ENCODE measurements around the gene REX1BD. TPM values are rescaled to one million over a fixed set of nuclear protein-coding genes. Genes with fewer than 3 reads are reported as not detected.
A peak's percentile ranks its signal among the peaks of the same experiment; 100 is the strongest.

Gene REX1BD
- total RNA-seq, 1 experiment from 2014 or later, result 44.8 TPM

- no peaks in the 10 kb centered on the region; the same call in 1 of the 2 replicates for H3K36me3 ChIP-seq (ENCODE audit: low read depth)
- no peak overlapping the region for H3K4me3 ChIP-seq
- CTCF ChIA-PET, result interaction anchor here (0.6 kb wide), 2 partner anchors 405 to 600 kb away, joined by 3 to 4 read pairs; no protein-coding TSS in a partner anchor
- no peaks in the 10 kb centered on the region for H3K9me3 ChIP-seq (ENCODE audit: insufficient read depth, low read depth)
- H4K20me1 ChIP-seq (ENCODE audit: insufficient read depth), result no peaks in the 10 kb centered on the region
- no peak overlapping the region for H2AFZ ChIP-seq
- DNase-seq, result no peak
- TF ChIP-seq CTCF (conservative IDR thresholded peaks at IDR 0.05) (no peak), EZH2 (IDR thresholded peaks at IDR 0.05; ENCODE audit: low read depth) (no peak)
- H3F3A ChIP-seq (ENCODE audit: insufficient read depth, low read depth), result peaks cover 23% of the 10 kb centered on the region; the same call in 1 of the 2 replicates
- POLR2A ChIA-PET (ENCODE audit: unreplicated experiment), result no interaction called here
- H3K4me2 ChIP-seq, result no peak overlapping the region
- H3K27me3 ChIP-seq (ENCODE audit: insufficient read depth, low read depth), result no peaks in the 10 kb centered on the region
- no TSS peak for BruUV-seq (replicated peaks)
- peaks cover 11% of the 10 kb centered on the region for H3K4me1 ChIP-seq (replicated peaks; ENCODE audit: insufficient read depth)
- peaks cover 14% of the 10 kb centered on the region; the same call in 1 of the 2 replicates for H3K79me2 ChIP-seq (ENCODE audit: low read depth)
- intact Hi-C loops (cut with micrococcal nuclease; ENCODE audit: unreplicated experiment), result loop anchor here (5.0 kb wide), 1 partner anchor 246 kb away; the partner anchor contains the start of gene UPF1
- H3K9me2 ChIP-seq (ENCODE audit: insufficient read depth), result no peaks in the 10 kb centered on the region
- no peak overlapping the region for H3K27ac ChIP-seq
These were observed 2.3 kb upstream of the REX1BD start for GRCh38 chr19:18586306-18586705.

- Histone ChIP-seq H3K4me1 (replicated peaks; ENCODE audit: insufficient read depth) (peaks cover 11% of the 10 kb centered on the region), H3K9me2 (ENCODE audit: insufficient read depth) (no peaks in the 10 kb centered on the region), H3K27me3 (ENCODE audit: insufficient read depth, low read depth) (no peaks in the 10 kb centered on the region), H3K79me2 (ENCODE audit: low read depth) (peaks cover 14% of the 10 kb centered on the region; the same call in 1 of the 2 replicates), H3K4me2 (peak overlapping the region; percentile 84), H3K4me3 (no peak overlapping the region), H3K36me3 (ENCODE audit: low read depth) (no peaks in the 10 kb centered on the region; the same call in 1 of the 2 replicates), H4K20me1 (ENCODE audit: insufficient read depth) (no peaks in the 10 kb centered on the region), H2AFZ (no peak overlapping the region), H3K9me3 (ENCODE audit: insufficient read depth, low read depth) (no peaks in the 10 kb centered on the region), H3F3A (ENCODE audit: insufficient read depth, low read depth) (peaks cover 34% of the 10 kb centered on the region; the same call in 1 of the 2 replicates), H3K27ac (no peak overlapping the region)
- intact Hi-C loops (cut with micrococcal nuclease; ENCODE audit: unreplicated experiment), result loop anchor here (5.0 kb wide), 1 partner anchor 245 kb away; the partner anchor contains the start of gene UPF1
- CTCF ChIA-PET, result no interaction called here
- BruUV-seq (replicated peaks), result no TSS peak
- TF ChIP-seq CTCF (conservative IDR thresholded peaks at IDR 0.05) (no peak), EZH2 (IDR thresholded peaks at IDR 0.05; ENCODE audit: low read depth) (no peak)
- DNase-seq, result no peak
- POLR2A ChIA-PET (ENCODE audit: unreplicated experiment), result interaction anchor here (0.5 to 0.8 kb wide), 2 partner anchors 29 to 63 kb away, joined by 3 to 14 read pairs; no protein-coding TSS in a partner anchor
These were observed 1.0 kb upstream of the REX1BD start for GRCh38 chr19:18587561-18587960.

GRCh38 chr19:18587962-18588610, 512 bp upstream of the REX1BD start:
- ChIA-PET CTCF (interaction anchor here (0.9 kb wide), 1 partner anchor 243 kb away, joined by 3 read pairs; no protein-coding TSS in a partner anchor), POLR2A (ENCODE audit: unreplicated experiment) (interaction anchor here (0.5 to 0.8 kb wide), 3 partner anchors 30 to 1871 kb away, joined by 3 to 14 read pairs (median 4); no protein-coding TSS in a partner anchor)
- no peak for TF ChIP-seq CTCF (conservative IDR thresholded peaks at IDR 0.05)
- TF ChIP-seq EZH2 (IDR thresholded peaks at IDR 0.05; ENCODE audit: low read depth), result no peak
- Histone ChIP-seq H3K9me2 (ENCODE audit: insufficient read depth) (no peaks in the 10 kb centered on the region), H3K4me1 (replicated peaks; ENCODE audit: insufficient read depth) (peaks cover 11% of the 10 kb centered on the region), H3K79me2 (ENCODE audit: low read depth) (peaks cover 14% of the 10 kb centered on the region; the same call in 1 of the 2 replicates), H3K27me3 (ENCODE audit: insufficient read depth, low read depth) (no peaks in the 10 kb centered on the region), H2AFZ (peak overlapping the region; percentile 92), H3F3A (ENCODE audit: insufficient read depth, low read depth) (peaks cover 38% of the 10 kb centered on the region; the same call in 1 of the 2 replicates), H3K9me3 (ENCODE audit: insufficient read depth, low read depth) (no peaks in the 10 kb centered on the region), H3K4me3 (peak overlapping the region; percentile 79), H3K27ac (peak overlapping the region; percentile 64), H3K36me3 (ENCODE audit: low read depth) (no peaks in the 10 kb centered on the region; the same call in 1 of the 2 replicates), H4K20me1 (ENCODE audit: insufficient read depth) (no peaks in the 10 kb centered on the region), H3K4me2 (peak overlapping the region; percentile 84)
- TSS peak; percentile 80 for BruUV-seq (replicated peaks)
- DNase-seq, result no peak
- intact Hi-C loops (cut with micrococcal nuclease; ENCODE audit: unreplicated experiment), result loop anchor here (5.0 kb wide), 1 partner anchor 244 kb away; the partner anchor contains the start of gene UPF1
